ENCODE results near the gene HLF.

Gene HLF

GRCh38 chr17:55368706-55369105 lies 103.9 kb downstream of the HLF start:
- DNase-seq = no peak
